IMR-90 (cell line): ENCODE results near the gene ILF3. TPM values are rescaled to one million over a fixed set of nuclear protein-coding genes. Genes with fewer than 3 reads are reported as not detected.

Source experiments
- ATAC-seq: fragments of 200-7000 bp; cut with Tn5 transposase; 2 replicates; pipeline ENCODE4 v1.9.1; 2020; ENCODE audit warnings: low read depth, mild to moderate bottlenecking, moderate library complexity
- BruUV-seq: library from RNA; stranded (reverse); fragments of 400-500 nt; replicated peaks from 2 replicates; lab custom pipeline; 2021; lab: Mats Ljungman, UMichigan
- CTCF ChIA-PET: fragments of 300-600 bp; formaldehyde crosslinking; extraction: SDS; loops from one replicate; lab custom pipeline; 2021; ENCODE audit warnings: antibody characterized with exemption; lab: Yijun Ruan, JAX
- POLR2A ChIA-PET: fragments of 300-600 bp; sonication (Branson Sonifier 250); formaldehyde crosslinking; loops from one replicate; lab custom pipeline; 2022; ENCODE audit warnings: antibody characterized with exemption; ENCODE audit not compliant: unreplicated experiment; lab: Charles Lee
- DNase-seq: peaks from one replicate; pipeline ENCODE4 v3.0.0; 2013
- H2AFZ ChIP-seq: replicated peaks from 2 replicates; pipeline ENCODE3; 2013; ENCODE audit warnings: low read length, mild to moderate bottlenecking; ENCODE audit not compliant: poor library complexity
- H2AK5ac ChIP-seq: 2 replicates; pipeline ENCODE4 v1.6.1; 2013; ENCODE audit warnings: low read depth, low read length, inconsistent platforms
- H2AK9ac ChIP-seq: replicated peaks from 2 replicates; pipeline ENCODE3; 2013; ENCODE audit warnings: mild to moderate bottlenecking, low read depth, low read length, moderate library complexity; ENCODE audit not compliant: poor library complexity
- H2BK120ac ChIP-seq: 2 replicates; pipeline ENCODE4 v1.6.1; 2013; ENCODE audit warnings: low read depth, low read length, inconsistent platforms
- H2BK15ac ChIP-seq: 3 replicates; pipeline ENCODE4 v1.6.1; 2013; ENCODE audit warnings: low read depth, low read length, inconsistent platforms
- H2BK20ac ChIP-seq: 2 replicates; pipeline ENCODE4 v1.6.1; 2013; ENCODE audit warnings: low read depth, mild to moderate bottlenecking, inconsistent platforms, low read length, moderate library complexity
- H2BK5ac ChIP-seq: 2 replicates; pipeline ENCODE4 v1.6.1; 2013; ENCODE audit warnings: mild to moderate bottlenecking, low read depth, low read length, inconsistent platforms; ENCODE audit not compliant: poor library complexity, severe bottlenecking
- H3K14ac ChIP-seq: replicated peaks from 2 replicates; pipeline ENCODE4 v1.6.1; 2013; ENCODE audit warnings: low read depth, low read length, inconsistent platforms
- H3K18ac ChIP-seq: 2 replicates; pipeline ENCODE4 v1.6.1; 2013; ENCODE audit warnings: low read depth, low read length, control low read depth
- H3K23ac ChIP-seq: 2 replicates; pipeline ENCODE4 v1.6.1; 2013; ENCODE audit warnings: low read depth, low read length, inconsistent platforms
- H3K27ac ChIP-seq: 2 replicates; pipeline ENCODE4 v1.5.1; 2013; ENCODE audit warnings: mild to moderate bottlenecking, control low read depth, low read length; ENCODE audit not compliant: insufficient read depth
- H3K27me3 ChIP-seq: 2 replicates; pipeline ENCODE4 v1.6.1; 2013; ENCODE audit warnings: low read length; ENCODE audit not compliant: control insufficient read depth, insufficient read depth
- H3K36me3 ChIP-seq: 2 replicates; pipeline ENCODE4 v1.6.1; 2013; ENCODE audit warnings: low read length, mixed read lengths; ENCODE audit not compliant: control insufficient read depth, insufficient read depth
- H3K4ac ChIP-seq: 2 replicates; pipeline ENCODE4 v1.6.1; 2013; ENCODE audit warnings: low read depth, low read length, inconsistent platforms
- H3K4me1 ChIP-seq: 2 replicates; pipeline ENCODE4 v1.6.1; 2013; ENCODE audit warnings: low read length, mixed read lengths; ENCODE audit not compliant: control insufficient read depth, insufficient read depth
- H3K4me2 ChIP-seq: 2 replicates; pipeline ENCODE4 v1.6.1; 2013; ENCODE audit warnings: low read depth, mild to moderate bottlenecking, control low read depth, low read length, moderate library complexity
- H3K4me3 ChIP-seq: 2 replicates; pipeline ENCODE4 v1.5.1; 2013; ENCODE audit warnings: low read depth, mild to moderate bottlenecking, control low read depth, low read length, moderate library complexity; ENCODE audit not compliant: insufficient read depth
- H3K56ac ChIP-seq: 2 replicates; pipeline ENCODE4 v1.6.1; 2013; ENCODE audit warnings: low read length, inconsistent platforms; ENCODE audit not compliant: insufficient read depth; ENCODE audit errors: extremely low read depth
- H3K79me1 ChIP-seq, 2 experiments: 2 replicates each; pipeline ENCODE4 v1.6.1; 2013; ENCODE audit warnings: low read length in 2 of 2, inconsistent platforms in 1 of 2, low read depth in 1 of 2
- H3K9ac ChIP-seq: 2 replicates; pipeline ENCODE4 v1.6.1; 2013; ENCODE audit warnings: low read depth, low read length, control low read depth
- H3K9me1 ChIP-seq: 2 replicates; pipeline ENCODE4 v1.6.1; 2013; ENCODE audit warnings: low read length, inconsistent platforms; ENCODE audit not compliant: insufficient read depth
- H3K9me3 ChIP-seq: 2 replicates; pipeline ENCODE4 v1.6.1; 2013; ENCODE audit warnings: low read length; ENCODE audit not compliant: control insufficient read depth, insufficient read depth
- H4K20me1 ChIP-seq: 2 replicates; pipeline ENCODE4 v1.6.1; 2013; ENCODE audit warnings: low read length, inconsistent platforms; ENCODE audit not compliant: insufficient read depth
- H4K5ac ChIP-seq: 2 replicates; pipeline ENCODE4 v1.6.1; 2013; ENCODE audit warnings: mild to moderate bottlenecking, low read depth, low read length, control low read depth
- H4K8ac ChIP-seq, 2 experiments: 2 replicates each; pipeline ENCODE4 v1.6.1; 2013; ENCODE audit warnings: low read depth in 2 of 2, low read length in 2 of 2, control low read depth in 1 of 2, inconsistent platforms in 1 of 2
- H4K91ac ChIP-seq: 2 replicates; pipeline ENCODE4 v1.6.1; 2013; ENCODE audit warnings: low read depth, low read length, inconsistent platforms; ENCODE audit not compliant: insufficient read depth
- CEBPB ChIP-seq: IDR thresholded peaks from 2 replicates; pipeline ENCODE4 v1.6.1; 2012; ENCODE audit warnings: low read depth, low read length, improper control_type of control experiment
- CHD1 ChIP-seq: IDR thresholded peaks from 2 replicates; pipeline ENCODE4 v1.6.1; 2012; ENCODE audit warnings: low read depth, low read length, improper control_type of control experiment
- CTCF ChIP-seq: conservative IDR thresholded peaks from 2 replicates; pipeline ENCODE4 v1.5.1; 2012; ENCODE audit warnings: mild to moderate bottlenecking, low read depth, low read length, improper control_type of control experiment
- ELK1 ChIP-seq: fragments of 150-350 bp; IDR thresholded peaks from 2 replicates; pipeline ENCODE4 v1.6.1; 2016; ENCODE audit warnings: low read depth, mild to moderate bottlenecking, low read length, moderate library complexity, borderline replicate concordance
- MAZ ChIP-seq: IDR thresholded peaks from 2 replicates; pipeline ENCODE4 v1.6.1; 2012; ENCODE audit warnings: low read depth, mild to moderate bottlenecking, low read length, improper control_type of control experiment, moderate library complexity, borderline replicate concordance
- MXI1 ChIP-seq: IDR thresholded peaks from 2 replicates; pipeline ENCODE4 v1.6.1; 2012; ENCODE audit warnings: low read depth, mild to moderate bottlenecking, low read length, moderate library complexity, borderline replicate concordance
- POLR2A ChIP-seq: IDR thresholded peaks from 2 replicates; pipeline ENCODE4 v1.6.1; 2012; ENCODE audit warnings: mild to moderate bottlenecking, low read depth, low read length
- RAD21 ChIP-seq: IDR thresholded peaks from 2 replicates; pipeline ENCODE4 v1.6.1; 2012; ENCODE audit warnings: low read length, improper control_type of control experiment
- RCOR1 ChIP-seq: IDR thresholded peaks from 2 replicates; pipeline ENCODE4 v1.6.1; 2012; ENCODE audit warnings: mild to moderate bottlenecking, low read length, improper control_type of control experiment; ENCODE audit not compliant: insufficient replicate concordance
- WGBS, 2 experiments: methylation state at CpG; one replicate each; pipeline versions ENCODE4 v1.1.5 to v1.1.7; 2013; ENCODE audit warnings: missing lambda C conversion rate in 2 of 2; ENCODE audit not compliant: insufficient read length in 1 of 2; ENCODE audit errors: extremely low coverage in 2 of 2; 5-methylcytosine and 5-hydroxymethylcytosine counted together
- dilution Hi-C: fragments of 300-500 bp; cut with HindIII; formaldehyde crosslinking; loops from one replicate; pipeline ENCODE4 v1.14.3; 2018; ENCODE audit warnings: low sequenced_read_pairs; ENCODE audit not compliant: unreplicated experiment
- in situ Hi-C: fragments of 300-500 bp; cut with MboI; formaldehyde crosslinking; loops from 3 replicates; pipeline ENCODE4 v1.14.3; 2019; ENCODE audit warnings: low sequenced_read_pairs, inconsistent platforms, mixed read lengths
- intact Hi-C: fragments of 100-400 bp; cut with micrococcal nuclease; formaldehyde crosslinking; loops from 2 replicates; pipeline ENCODE4 v1.10.0; 2022
- polyA plus RNA-seq, 3 experiments: library from polyadenylated mRNA; depleted of rRNA; stranded (reverse); fragments of >200 nt; gene quantifications; 2 replicates each; pipeline ENCODE4 v1.2.3, GENCODE V29; 2012; ENCODE audit warnings: low replicate concordance in 1 of 3
- total RNA-seq: library from RNA; depleted of rRNA; stranded (reverse); fragments of >200 nt; gene quantifications from 2 replicates; pipeline ENCODE4 v1.2.3, GENCODE V29; 2012

The ILF3 gene
- total and polyA plus RNA-seq, 2 of the 4 experiments (the other 2 are of a cell fraction), result 120 to 166 TPM

- Histone ChIP-seq H3K4ac (no peak overlapping the region), H3K27me3 (no peaks in the 10 kb centered on the region), H4K20me1 (peaks cover 72% of the 10 kb centered on the region), H2BK20ac (no peak overlapping the region), H4K8ac (no peak overlapping the region), H3K4me1 (no peaks in the 10 kb centered on the region), H4K5ac (no peak overlapping the region), H2BK5ac (no peak overlapping the region), H3K79me1 (peaks cover 39 to 65% of the 10 kb centered on the region in 2 experiments), H3K9ac (no peak overlapping the region), H3K27ac (no peak overlapping the region), H2BK15ac (no peak overlapping the region), H2AK5ac (no peak overlapping the region), H3K14ac (no peak overlapping the region), H3K4me2 (no peak overlapping the region), H2AFZ (no peak overlapping the region), H3K36me3 (peaks cover 91% of the 10 kb centered on the region), H3K18ac (no peak overlapping the region), H2AK9ac (no peak overlapping the region), H3K23ac (no peak overlapping the region), H3K4me3 (no peak overlapping the region), H2BK120ac (no peak overlapping the region), H3K56ac (no peak overlapping the region), H4K91ac (no peak overlapping the region), H3K9me3 (no peaks in the 10 kb centered on the region), H3K9me1 (peaks cover under 1% of the 10 kb centered on the region; the same call in 1 of the 2 replicates)
- in situ Hi-C loops (no loop called here), intact Hi-C loops (no loop called here), dilution Hi-C loops (no loop called here)
- WGBS, 2 experiments, result 93% methylated on average over 6 of the region's 10 CpGs; no CpG with 5 or more reads in 1 of the 2 experiments
- ATAC-seq, result no peak
- BruUV-seq, result no TSS peak
- CTCF ChIA-PET, result no interaction called here
- no peak for TF ChIP-seq POLR2A
- no peak for TF ChIP-seq MAZ
- TF ChIP-seq CTCF, result no peak
- no peak for TF ChIP-seq RAD21
- no peak for TF ChIP-seq RCOR1
- no peak for TF ChIP-seq CEBPB
- TF ChIP-seq ELK1, result no peak
- TF ChIP-seq CHD1, result no peak
- no peak for TF ChIP-seq MXI1
- POLR2A ChIA-PET, result no interaction called here
- no peak for DNase-seq
These were observed 32.0 kb downstream of the ILF3 start for GRCh38 chr19:10686193-10686592.
